B cell (primary cell): ENCODE data around the gene SLC22A12. TPM values are rescaled to one million over a fixed set of nuclear protein-coding genes. Genes with fewer than 3 reads are reported as not detected.

Source experiments
- ATAC-seq: fragments of 200-7000 bp; cut with Tn5 transposase; one replicate; pipeline ENCODE4 v1.10.0; 2021; ENCODE audit warnings: low read depth, mild to moderate bottlenecking, moderate number of reproducible peaks, moderate library complexity
- CTCF ChIA-PET: fragments of 350-600 bp; sonication (Branson Sonifier 250); formaldehyde crosslinking; loops from one replicate; lab custom pipeline; 2021; ENCODE audit warnings: antibody characterized with exemption, inconsistent platforms; lab: Charles Lee
- POLR2A ChIA-PET: fragments of 350-600 bp; sonication (Branson Sonifier 250); formaldehyde crosslinking; loops from one replicate; lab custom pipeline; 2021; ENCODE audit warnings: antibody characterized with exemption; lab: Charles Lee
- DNase-seq: peaks from one replicate; pipeline ENCODE4 v3.0.0; 2013
- H2AFZ ChIP-seq: 2 replicates; pipeline ENCODE4 v1.6.1; 2012; ENCODE audit warnings: mild to moderate bottlenecking, low read depth, low read length; ENCODE audit not compliant: insufficient read depth, poor library complexity, severe bottlenecking
- H3K27ac ChIP-seq, 2 donors: 1 replicate in 1 of 2; 2 replicates in 1 of 2; pipeline ENCODE4 v1.5.1; 2012 to 2013; ENCODE audit warnings: low read length in 2 of 2, mild to moderate bottlenecking in 2 of 2, moderate library complexity in 1 of 2
- H3K27me3 ChIP-seq, 4 experiments: fragments of 200-600 bp in 1 of 4; sonication (generic) in 1 of 4; replicated peaks in 1 of 4; 1 replicate in 2 of 4; 2 replicates in 2 of 4; pipeline versions ENCODE4 v1.6.1 to v1.7.0; 2013 to 2016; ENCODE audit warnings: low read length in 3 of 4, mild to moderate bottlenecking in 2 of 4, mixed read lengths in 1 of 4, moderate library complexity in 1 of 4; ENCODE audit not compliant: insufficient read depth in 4 of 4, control insufficient read depth in 3 of 4; ENCODE audit errors: control extremely low read depth in 1 of 4
- H3K36me3 ChIP-seq, 2 experiments: replicated peaks in 1 of 2; 1 replicate in 1 of 2; 2 replicates in 1 of 2; pipeline versions ENCODE4 v1.6.1 to v1.7.1; 2013; ENCODE audit warnings: low read length in 1 of 2; ENCODE audit not compliant: insufficient read depth in 2 of 2, control insufficient read depth in 1 of 2; ENCODE audit errors: control extremely low read depth in 1 of 2, extremely low read depth in 1 of 2
- H3K4me1 ChIP-seq, 2 donors: fragments of 200-600 bp in 1 of 2; sonication (generic) in 1 of 2; 1 replicate in 1 of 2; 2 replicates in 1 of 2; pipeline versions ENCODE4 v1.5.1 to v1.6.1; 2013 to 2017; ENCODE audit warnings: low read length in 2 of 2; ENCODE audit not compliant: control insufficient read depth in 2 of 2, insufficient read depth in 2 of 2
- H3K4me2 ChIP-seq: replicated peaks from 2 replicates; pipeline ENCODE3; 2012; ENCODE audit warnings: mild to moderate bottlenecking, low read depth, low read length; ENCODE audit not compliant: poor library complexity, severe bottlenecking
- H3K4me3 ChIP-seq, 5 experiments: fragments of 200-600 bp in 1 of 5; sonication (generic) in 1 of 5; 1 replicate in 3 of 5; 2 replicates in 2 of 5; pipeline versions ENCODE4 v1.5.1 to v1.7.0; 2011 to 2016; ENCODE audit warnings: low read length in 4 of 5, mild to moderate bottlenecking in 4 of 5, low read depth in 2 of 5, control low read depth in 1 of 5, moderate library complexity in 1 of 5; ENCODE audit not compliant: insufficient read depth in 1 of 5; ENCODE audit errors: control extremely low read depth in 1 of 5, extremely low read depth in 1 of 5
- H3K79me2 ChIP-seq: fragments of 200-600 bp; sonication (generic); one replicate; pipeline ENCODE4 v1.6.0; 2016; ENCODE audit warnings: low read length; ENCODE audit not compliant: control insufficient read depth, insufficient read depth
- H3K9ac ChIP-seq: fragments of 200-600 bp; sonication (generic); 2 replicates; pipeline ENCODE4 v1.6.1; 2017; ENCODE audit warnings: mild to moderate bottlenecking, low read length, moderate library complexity
- H3K9me3 ChIP-seq, 3 donors: one replicate each; pipeline versions ENCODE4 v1.6.1 to v1.7.1; 2013; ENCODE audit warnings: low read length in 2 of 3; ENCODE audit not compliant: control insufficient read depth in 2 of 3, insufficient read depth in 1 of 3; ENCODE audit errors: control extremely low read depth in 1 of 3
- H4K20me1 ChIP-seq: 2 replicates; pipeline ENCODE4 v1.6.0; 2012; ENCODE audit warnings: mild to moderate bottlenecking, low read length; ENCODE audit not compliant: insufficient read depth, control insufficient read depth, poor library complexity, severe bottlenecking
- H3K27ac Mint-ChIP-seq: one replicate; pipeline ENCODE4 v1.8.0; 2021; ENCODE audit warnings: mixed read lengths
- H3K27me3 Mint-ChIP-seq: one replicate; pipeline ENCODE4 v1.8.0; 2021; ENCODE audit warnings: mixed read lengths
- H3K4me1 Mint-ChIP-seq: one replicate; pipeline ENCODE4 v1.8.0; 2021; ENCODE audit warnings: mixed read lengths
- H3K4me3 Mint-ChIP-seq: one replicate; pipeline ENCODE4 v1.8.0; 2021; ENCODE audit warnings: mixed read lengths
- H3K9me3 Mint-ChIP-seq: one replicate; pipeline ENCODE4 v1.8.0; 2022; ENCODE audit warnings: mixed read lengths; ENCODE audit not compliant: insufficient read depth
- EZH2 ChIP-seq: IDR thresholded peaks from 2 replicates; pipeline ENCODE4 v1.6.1; 2012; ENCODE audit warnings: borderline replicate concordance, low read depth, mild to moderate bottlenecking, moderate library complexity, low read length; ENCODE audit not compliant: insufficient read depth, poor library complexity, severe bottlenecking
- WGBS: methylation state at CpG from one replicate; pipeline ENCODE4 v1.1.5; 2013; ENCODE audit warnings: missing lambda C conversion rate; ENCODE audit not compliant: insufficient coverage; 5-methylcytosine and 5-hydroxymethylcytosine counted together
- intact Hi-C: fragments of 100-400 bp; cut with micrococcal nuclease; formaldehyde crosslinking; loops from one replicate; pipeline ENCODE4 v1.10.0; 2022
- polyA plus RNA-seq: library from polyadenylated mRNA; depleted of rRNA; stranded (reverse); fragments of >200 nt; gene quantifications from 2 replicates; pipeline ENCODE4 v1.2.3, GENCODE V29; 2012
- total RNA-seq, 2 donors: library from RNA; stranded (reverse); fragments of 120-200 nt in 1 of 2; gene quantifications; 1 replicate in 1 of 2; 2 replicates in 1 of 2; pipeline versions ENCODE4 v1.2.3 to v1.2.4, GENCODE V29; 2013 to 2022
- TF ChIP-seq, protein P1 (sequence below): fragments of 200-600 bp; IDR thresholded peaks from one replicate; pipeline ENCODE4 v1.8.0; 2022; ENCODE audit warnings: antibody characterized with exemption, mild to moderate bottlenecking

SLC22A12 gene
- total and polyA plus RNA-seq, 2 donors (not counting 1 experiment from before 2014, with no cell fraction given), result not detected

DNA sequence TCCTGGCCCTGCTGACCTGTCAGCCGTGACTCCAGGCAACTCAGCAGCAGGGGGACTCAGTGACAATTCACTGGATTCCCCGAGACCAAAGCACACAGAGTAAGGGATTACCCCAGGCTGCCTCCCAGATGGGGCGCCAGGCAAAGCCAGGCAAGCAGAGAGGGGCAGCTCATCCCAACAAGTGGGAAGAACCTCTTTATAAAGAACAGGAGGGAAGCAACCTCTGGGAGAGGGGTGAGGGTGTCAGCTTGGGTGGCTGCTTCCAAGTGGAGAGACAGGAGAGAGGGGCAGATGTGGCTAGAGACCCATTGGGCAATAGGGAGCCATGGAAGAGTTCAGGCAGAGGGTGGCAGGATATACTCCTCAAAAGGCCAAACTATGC is 1.2 kb downstream of the SLC22A12 start:
- no peaks in the 10 kb centered on the region for H3K36me3 ChIP-seq
- H3K4me1 ChIP-seq, result no peaks in the 10 kb centered on the region
- no peak overlapping the region for H3K9ac ChIP-seq
- no peaks in the 10 kb centered on the region for H3K79me2 ChIP-seq
- H3K27ac ChIP-seq, result no peak overlapping the region
- H2AFZ ChIP-seq, result no peak overlapping the region
- peaks cover 10% of the 10 kb centered on the region for H3K9me3 Mint-ChIP-seq
- peaks cover 0 to 23% (median 5%) of the 10 kb centered on the region in 3 donors for H3K9me3 ChIP-seq
- H3K27me3 Mint-ChIP-seq, result peaks cover 16% of the 10 kb centered on the region
- intact Hi-C loops, result no loop called here
- H3K4me3 ChIP-seq, result no peak overlapping the region
- H3K4me1 Mint-ChIP-seq, result no peaks in the 10 kb centered on the region
- no peak for ATAC-seq
- H3K4me3 Mint-ChIP-seq, result no peak overlapping the region
- no peak overlapping the region for H3K4me2 ChIP-seq
- CTCF ChIA-PET, result no interaction called here
- no peak for DNase-seq
- no peaks in the 10 kb centered on the region for H3K27me3 ChIP-seq
- no peak for TF ChIP-seq EZH2
- TF ChIP-seq, protein P1, sequence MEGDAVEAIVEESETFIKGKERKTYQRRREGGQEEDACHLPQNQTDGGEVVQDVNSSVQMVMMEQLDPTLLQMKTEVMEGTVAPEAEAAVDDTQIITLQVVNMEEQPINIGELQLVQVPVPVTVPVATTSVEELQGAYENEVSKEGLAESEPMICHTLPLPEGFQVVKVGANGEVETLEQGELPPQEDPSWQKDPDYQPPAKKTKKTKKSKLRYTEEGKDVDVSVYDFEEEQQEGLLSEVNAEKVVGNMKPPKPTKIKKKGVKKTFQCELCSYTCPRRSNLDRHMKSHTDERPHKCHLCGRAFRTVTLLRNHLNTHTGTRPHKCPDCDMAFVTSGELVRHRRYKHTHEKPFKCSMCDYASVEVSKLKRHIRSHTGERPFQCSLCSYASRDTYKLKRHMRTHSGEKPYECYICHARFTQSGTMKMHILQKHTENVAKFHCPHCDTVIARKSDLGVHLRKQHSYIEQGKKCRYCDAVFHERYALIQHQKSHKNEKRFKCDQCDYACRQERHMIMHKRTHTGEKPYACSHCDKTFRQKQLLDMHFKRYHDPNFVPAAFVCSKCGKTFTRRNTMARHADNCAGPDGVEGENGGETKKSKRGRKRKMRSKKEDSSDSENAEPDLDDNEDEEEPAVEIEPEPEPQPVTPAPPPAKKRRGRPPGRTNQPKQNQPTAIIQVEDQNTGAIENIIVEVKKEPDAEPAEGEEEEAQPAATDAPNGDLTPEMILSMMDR, result no peak
- H4K20me1 ChIP-seq, result no peaks in the 10 kb centered on the region
- WGBS, result 68% methylated on average over 2 of the region's 3 CpGs
- H3K27ac Mint-ChIP-seq, result no peak overlapping the region
- POLR2A ChIA-PET, result no interaction called here

DNA sequence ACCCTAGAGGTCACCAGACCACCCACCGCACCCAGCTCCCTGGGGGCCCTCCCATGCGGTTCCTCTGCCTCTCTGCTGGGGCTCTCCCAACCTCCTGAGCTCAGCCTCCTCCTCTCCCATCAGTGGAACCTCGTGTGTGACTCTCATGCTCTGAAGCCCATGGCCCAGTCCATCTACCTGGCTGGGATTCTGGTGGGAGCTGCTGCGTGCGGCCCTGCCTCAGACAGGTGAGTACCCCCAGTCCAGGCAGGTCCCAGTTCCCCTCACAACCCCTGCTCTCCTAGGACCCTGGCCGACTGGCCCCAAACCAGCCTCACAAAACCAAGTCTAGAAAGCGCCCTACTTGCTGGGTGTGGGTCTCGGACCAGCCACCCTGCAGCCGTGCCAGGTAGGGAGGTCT is 1.6 kb downstream of the SLC22A12 start:
- H3K4me1 ChIP-seq, result no peaks in the 10 kb centered on the region
- H4K20me1 ChIP-seq, result no peaks in the 10 kb centered on the region
- TF ChIP-seq EZH2, result no peak
- TF ChIP-seq, protein P1, result no peak
- H3K27ac ChIP-seq, result no peak overlapping the region
- DNase-seq (no peak), ATAC-seq (no peak)
- H3K79me2 ChIP-seq, result no peaks in the 10 kb centered on the region
- H3K4me1 Mint-ChIP-seq, result no peaks in the 10 kb centered on the region
- ChIA-PET CTCF (no interaction called here), POLR2A (no interaction called here)
- intact Hi-C loops, result no loop called here
- no peaks in the 10 kb centered on the region for H3K27me3 ChIP-seq
- no peaks in the 10 kb centered on the region for H3K36me3 ChIP-seq
- H3K27me3 Mint-ChIP-seq, result peaks cover 16% of the 10 kb centered on the region
- H3K9me3 Mint-ChIP-seq, result peaks cover 10% of the 10 kb centered on the region
- no peak overlapping the region for H2AFZ ChIP-seq
- 84% methylated on average over 5 of the region's 9 CpGs for WGBS
- peaks cover 0 to 19% (median 5%) of the 10 kb centered on the region in 3 donors for H3K9me3 ChIP-seq
- no peak overlapping the region for H3K9ac ChIP-seq
- no peak overlapping the region for H3K4me3 ChIP-seq
- no peak overlapping the region for H3K4me2 ChIP-seq
- H3K4me3 Mint-ChIP-seq, result no peak overlapping the region
- no peak overlapping the region for H3K27ac Mint-ChIP-seq
